ENCODE results near the gene SCARB1. TPM values are rescaled to one million over a fixed set of nuclear protein-coding genes. Genes with fewer than 3 reads are reported as not detected.

SCARB1 gene
- total and polyA plus RNA-seq, 2 of the 13 experiments (the other 11 are each of a cell fraction or from before 2014, with no cell fraction given) = 63.4 to 160 TPM

GRCh38 chr12:124829008-124829707 is 34.5 kb downstream of the SCARB1 start (continued):
- TF ChIP-seq ZBTB25 (CRISPR knock-in tag; IDR thresholded peaks at IDR 0.05) (peak; percentile 32; the same call in 1 of the 2 replicates), ELF1 (CRISPR knock-in tag; IDR thresholded peaks at IDR 0.05) (no peak; the same call in 1 of the 2 replicates), ZNF563 (CRISPR knock-in tag; IDR thresholded peaks at IDR 0.05) (no peak), PHF21A (CRISPR knock-in tag; IDR thresholded peaks at IDR 0.05) (peak; percentile 84), HOXD1 (CRISPR knock-in tag; IDR thresholded peaks at IDR 0.05) (peak; percentile 99), ZNF768 (CRISPR knock-in tag; IDR thresholded peaks at IDR 0.05) (peak; percentile 86), ZNF280B (CRISPR knock-in tag; IDR thresholded peaks at IDR 0.05; ENCODE audit: borderline replicate concordance) (no peak), ZBTB37 (CRISPR knock-in tag; IDR thresholded peaks at IDR 0.05) (no peak), THAP9 (CRISPR knock-in tag; IDR thresholded peaks at IDR 0.05; ENCODE audit: borderline replicate concordance) (no peak; the same call in 1 of the 2 replicates), ZNF484 (CRISPR knock-in tag; IDR thresholded peaks at IDR 0.05; ENCODE audit: borderline replicate concordance, low read depth) (no peak), ZHX2 (IDR thresholded peaks at IDR 0.05; ENCODE audit: low read depth) (no peak), ZHX2 (CRISPR knock-in tag; IDR thresholded peaks at IDR 0.05; ENCODE audit: borderline replicate concordance) (no peak), JUN (CRISPR knock-in tag; IDR thresholded peaks at IDR 0.05) (peak; percentile 77), ZNF430 (CRISPR knock-in tag; IDR thresholded peaks at IDR 0.05) (no peak), GTF2F1 (IDR thresholded peaks at IDR 0.05; ENCODE audit: low read length) (no peak), TBL1XR1 (IDR thresholded peaks at IDR 0.05; ENCODE audit: borderline replicate concordance, low read length, partially characterized antibody) (no peak)
